Skeletal muscle tissue (tissue), 4 donors: ENCODE results near the gene RPS6KA3. TPM values are rescaled to one million over a fixed set of nuclear protein-coding genes. Genes with fewer than 3 reads are reported as not detected.
"Not testable (repeated sequence)": the region's sequence is repeated elsewhere in the genome, so short reads cannot be mapped to it uniquely, and the experiment has no call there.

ENCODE experiments used
- H3K27ac ChIP-seq: one replicate; pipeline ENCODE4 v1.7.0; 2013; ENCODE audit warnings: mild to moderate bottlenecking, low read depth, low read length, inconsistent platforms
- H3K27me3 ChIP-seq, 3 donors: one replicate each; pipeline ENCODE4 v1.7.0; 2013; ENCODE audit warnings: low read length in 3 of 3; ENCODE audit not compliant: control insufficient read depth in 3 of 3, insufficient read depth in 3 of 3
- H3K36me3 ChIP-seq, 3 donors: one replicate each; pipeline ENCODE4 v1.7.0; 2013; ENCODE audit warnings: low read length in 3 of 3; ENCODE audit not compliant: control insufficient read depth in 3 of 3, insufficient read depth in 3 of 3
- H3K4me1 ChIP-seq, 3 donors: one replicate each; pipeline ENCODE4 v1.7.0; 2013; ENCODE audit warnings: low read length in 3 of 3, mild to moderate bottlenecking in 3 of 3; ENCODE audit not compliant: control insufficient read depth in 3 of 3, insufficient read depth in 3 of 3
- H3K4me3 ChIP-seq, 3 donors: one replicate each; pipeline ENCODE4 v1.7.0; 2013; ENCODE audit warnings: low read length in 3 of 3
- H3K9ac ChIP-seq, 3 donors: one replicate each; pipeline ENCODE4 v1.7.0; 2013; ENCODE audit warnings: low read length in 3 of 3, mild to moderate bottlenecking in 3 of 3, moderate library complexity in 2 of 3, low read depth in 1 of 3
- H3K9me3 ChIP-seq, 3 donors: one replicate each; pipeline ENCODE4 v1.7.0; 2013; ENCODE audit warnings: low read length in 3 of 3; ENCODE audit not compliant: control insufficient read depth in 3 of 3
- total RNA-seq: library from RNA; depleted of rRNA; stranded (reverse); fragments of >200 nt; gene quantifications from one replicate; pipeline ENCODE4 v1.2.3, GENCODE V29; 2014
- donor health status: Osteomylitis.

Gene RPS6KA3
- total RNA-seq, 1 donor from 2014 or later, result 51.1 TPM

DNA sequence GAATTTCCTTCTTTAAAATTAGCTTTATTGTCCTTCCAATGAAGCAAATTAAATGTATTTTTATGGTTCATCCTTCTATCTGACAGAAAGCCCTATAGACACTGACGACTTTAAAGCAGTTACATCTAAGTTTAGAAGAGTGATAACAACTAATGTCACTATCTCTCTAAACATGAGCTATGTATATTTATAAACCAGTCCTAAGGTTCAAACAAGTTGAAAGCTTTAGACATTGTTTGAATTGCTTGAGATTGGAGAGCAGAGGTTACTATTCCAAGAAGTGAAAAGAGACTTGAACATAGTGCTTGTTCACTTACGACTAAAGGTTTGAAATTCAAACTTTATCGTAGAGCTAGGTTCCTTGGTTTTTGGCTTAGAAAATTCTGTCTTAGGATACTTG, 94.8 kb downstream of the RPS6KA3 start:
- Histone ChIP-seq H3K4me3 (no peak overlapping the region), H3K36me3 (peaks cover 15 to 52% (median 32%) of the 10 kb centered on the region in 3 donors), H3K9me3 (no peaks in the 10 kb centered on the region), H3K9ac (no peak overlapping the region), H3K27me3 (no peaks in the 10 kb centered on the region), H3K27ac (no peak overlapping the region), H3K4me1 (no peaks in the 10 kb centered on the region)

GRCh38 chrX:20162516-20162915, 104.2 kb downstream of the RPS6KA3 start:
- not testable (repeated sequence) for H3K9me3 ChIP-seq, H3K9ac ChIP-seq, H3K4me3 ChIP-seq, H3K4me1 ChIP-seq, H3K27ac ChIP-seq, H3K27me3 ChIP-seq
- H3K36me3 ChIP-seq, result peaks cover 7 to 29% (median 19%) of the 10 kb centered on the region in 3 donors

DNA sequence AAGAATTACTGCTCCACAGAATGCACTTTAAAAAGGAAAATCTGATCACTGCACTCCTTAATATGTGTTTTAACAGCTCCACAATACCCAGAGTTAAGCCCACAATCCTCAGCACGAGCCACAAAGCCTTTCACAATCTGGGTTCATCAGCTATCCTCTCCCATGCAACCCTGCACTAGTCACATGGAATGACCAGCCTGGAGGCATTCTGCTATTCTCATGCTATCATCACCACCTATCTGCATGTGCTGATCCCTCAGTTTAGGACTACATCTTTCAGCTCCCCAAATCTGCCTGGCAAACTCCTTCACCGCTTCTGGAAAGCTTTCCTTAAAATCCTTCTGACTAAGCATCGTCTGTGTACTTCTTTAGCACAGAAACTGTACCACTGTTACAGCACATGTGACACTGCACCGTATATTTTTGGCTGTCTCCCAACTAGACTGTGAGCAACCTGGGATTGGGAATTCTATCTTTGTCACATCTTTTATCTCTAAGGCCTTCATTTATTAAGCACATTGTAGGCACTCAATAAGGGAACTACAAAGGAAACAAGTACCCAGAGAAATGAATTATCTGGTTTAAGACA, 106.8 kb downstream of the RPS6KA3 start:
- Histone ChIP-seq H3K27ac (no peak overlapping the region), H3K9ac (no peak overlapping the region), H3K36me3 (peaks cover 15 to 34% (median 27%) of the 10 kb centered on the region in 3 donors), H3K4me1 (no peaks in the 10 kb centered on the region), H3K4me3 (no peak overlapping the region), H3K27me3 (peaks cover 0 to 4% (median 0%) of the 10 kb centered on the region in 3 donors), H3K9me3 (no peaks in the 10 kb centered on the region)

- no peak overlapping the region for H3K27ac ChIP-seq
- peaks cover 0 to 5% (median 0%) of the 10 kb centered on the region in 3 donors for H3K27me3 ChIP-seq
- peaks cover 16 to 17% (median 17%) of the 10 kb centered on the region in 3 donors for H3K36me3 ChIP-seq
- H3K9ac ChIP-seq, result no peak overlapping the region
- H3K9me3 ChIP-seq, result no peaks in the 10 kb centered on the region
- H3K4me3 ChIP-seq, result no peak overlapping the region
- no peaks in the 10 kb centered on the region for H3K4me1 ChIP-seq
Measured at GRCh38 chrX:20151689-20152088, 115.0 kb downstream of the RPS6KA3 start.

DNA sequence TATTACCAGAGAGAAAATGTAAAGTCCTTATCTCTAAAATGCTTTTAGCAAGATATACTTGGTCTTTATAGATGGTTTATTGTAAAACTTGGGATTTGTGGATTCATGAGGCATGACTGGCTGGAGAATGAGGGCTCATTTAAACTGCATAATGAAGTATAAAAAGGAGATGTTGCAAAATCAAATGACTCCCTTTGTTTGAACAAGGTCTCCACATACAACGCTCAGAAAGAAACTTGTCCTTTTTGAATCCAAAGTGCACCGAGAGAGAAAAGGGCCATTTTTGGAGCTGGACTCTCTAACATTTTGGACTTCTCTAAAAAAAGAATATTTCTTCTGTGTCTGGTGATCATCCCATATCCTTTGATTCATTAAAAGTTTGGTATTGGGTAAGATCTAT, 117.4 kb downstream of the RPS6KA3 start:
- H3K27ac ChIP-seq, result no peak overlapping the region
- peaks cover 1 to 6% (median 4%) of the 10 kb centered on the region in 3 donors for H3K36me3 ChIP-seq
- no peak overlapping the region for H3K4me3 ChIP-seq
- no peak overlapping the region for H3K9ac ChIP-seq
- H3K4me1 ChIP-seq, result no peaks in the 10 kb centered on the region
- peaks cover 0 to 5% (median 0%) of the 10 kb centered on the region in 3 donors for H3K27me3 ChIP-seq
- H3K9me3 ChIP-seq, result no peaks in the 10 kb centered on the region

- no peaks in the 10 kb centered on the region for H3K9me3 ChIP-seq
- H3K9ac ChIP-seq, result no peak overlapping the region
- H3K27ac ChIP-seq, result no peak overlapping the region
- peaks cover 0 to 4% (median 4%) of the 10 kb centered on the region in 3 donors for H3K36me3 ChIP-seq
- peaks cover 0 to 5% (median 0%) of the 10 kb centered on the region in 3 donors for H3K27me3 ChIP-seq
- no peak overlapping the region for H3K4me3 ChIP-seq
- no peaks in the 10 kb centered on the region for H3K4me1 ChIP-seq
Measured at GRCh38 chrX:20147561-20147960, 119.1 kb downstream of the RPS6KA3 start.

- no peaks in the 10 kb centered on the region for H3K36me3 ChIP-seq
- H3K27ac ChIP-seq, result no peak overlapping the region
- no peak overlapping the region for H3K9ac ChIP-seq
- no peak overlapping the region for H3K4me3 ChIP-seq
- no peaks in the 10 kb centered on the region for H3K9me3 ChIP-seq
- H3K4me1 ChIP-seq, result peaks cover 4 to 7% (median 6%) of the 10 kb centered on the region in 3 donors
- H3K27me3 ChIP-seq, result peaks cover 0 to 5% (median 0%) of the 10 kb centered on the region in 3 donors
Measured at GRCh38 chrX:20144491-20144890, 122.2 kb downstream of the RPS6KA3 start.

DNA sequence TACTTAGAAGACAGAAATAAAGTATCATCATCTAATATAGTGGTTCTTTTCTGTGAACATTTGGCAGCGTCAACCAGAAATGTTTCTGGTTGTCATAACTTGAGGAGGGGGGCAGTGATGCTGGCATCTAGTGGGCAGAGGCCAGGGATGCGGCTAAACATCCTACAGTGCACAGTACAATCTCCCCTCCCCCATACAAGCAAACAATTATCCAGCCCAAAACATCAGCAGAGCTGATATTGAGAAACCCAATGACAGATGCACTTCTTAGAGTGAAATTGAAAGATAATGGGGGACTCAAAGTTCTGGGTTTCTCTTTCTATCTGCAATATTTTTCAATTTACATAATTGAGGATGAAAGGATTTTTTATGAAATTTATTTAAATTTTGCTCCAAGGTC, 123.1 kb downstream of the RPS6KA3 start:
- H3K9me3 ChIP-seq, result no peaks in the 10 kb centered on the region
- no peak overlapping the region for H3K4me3 ChIP-seq
- H3K27ac ChIP-seq, result no peak overlapping the region
- H3K27me3 ChIP-seq, result peaks cover 0 to 5% (median 0%) of the 10 kb centered on the region in 3 donors
- H3K36me3 ChIP-seq, result no peaks in the 10 kb centered on the region
- H3K9ac ChIP-seq, result no peak overlapping the region
- peaks cover 4 to 12% (median 12%) of the 10 kb centered on the region in 3 donors for H3K4me1 ChIP-seq

DNA sequence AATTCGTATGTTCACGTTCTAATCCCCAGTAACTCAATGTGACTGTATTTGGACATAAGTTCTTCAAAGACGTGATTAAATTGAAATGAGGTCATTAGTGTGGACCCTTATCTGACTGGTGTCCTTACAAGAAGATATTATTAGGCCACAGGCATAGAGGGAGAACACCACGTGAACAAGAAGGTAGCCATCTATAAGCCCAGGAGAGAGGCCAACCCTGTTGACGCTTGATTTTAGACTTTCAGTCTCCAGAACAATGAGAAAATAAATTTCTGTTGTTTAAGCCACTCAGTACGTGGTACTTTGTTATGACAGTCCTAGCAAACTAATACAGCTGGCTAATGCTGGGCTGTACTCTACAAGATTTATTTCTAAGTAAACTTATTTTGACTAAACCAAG, 123.6 kb downstream of the RPS6KA3 start:
- peaks cover 0 to 3% (median 0%) of the 10 kb centered on the region in 3 donors for H3K36me3 ChIP-seq
- peaks cover 0 to under 1% (median 0%) of the 10 kb centered on the region in 3 donors for H3K27me3 ChIP-seq
- H3K4me1 ChIP-seq, result peaks cover 4 to 12% (median 12%) of the 10 kb centered on the region in 3 donors
- no peaks in the 10 kb centered on the region for H3K9me3 ChIP-seq
- no peak overlapping the region for H3K4me3 ChIP-seq
- H3K27ac ChIP-seq, result no peak overlapping the region
- no peak overlapping the region for H3K9ac ChIP-seq

DNA sequence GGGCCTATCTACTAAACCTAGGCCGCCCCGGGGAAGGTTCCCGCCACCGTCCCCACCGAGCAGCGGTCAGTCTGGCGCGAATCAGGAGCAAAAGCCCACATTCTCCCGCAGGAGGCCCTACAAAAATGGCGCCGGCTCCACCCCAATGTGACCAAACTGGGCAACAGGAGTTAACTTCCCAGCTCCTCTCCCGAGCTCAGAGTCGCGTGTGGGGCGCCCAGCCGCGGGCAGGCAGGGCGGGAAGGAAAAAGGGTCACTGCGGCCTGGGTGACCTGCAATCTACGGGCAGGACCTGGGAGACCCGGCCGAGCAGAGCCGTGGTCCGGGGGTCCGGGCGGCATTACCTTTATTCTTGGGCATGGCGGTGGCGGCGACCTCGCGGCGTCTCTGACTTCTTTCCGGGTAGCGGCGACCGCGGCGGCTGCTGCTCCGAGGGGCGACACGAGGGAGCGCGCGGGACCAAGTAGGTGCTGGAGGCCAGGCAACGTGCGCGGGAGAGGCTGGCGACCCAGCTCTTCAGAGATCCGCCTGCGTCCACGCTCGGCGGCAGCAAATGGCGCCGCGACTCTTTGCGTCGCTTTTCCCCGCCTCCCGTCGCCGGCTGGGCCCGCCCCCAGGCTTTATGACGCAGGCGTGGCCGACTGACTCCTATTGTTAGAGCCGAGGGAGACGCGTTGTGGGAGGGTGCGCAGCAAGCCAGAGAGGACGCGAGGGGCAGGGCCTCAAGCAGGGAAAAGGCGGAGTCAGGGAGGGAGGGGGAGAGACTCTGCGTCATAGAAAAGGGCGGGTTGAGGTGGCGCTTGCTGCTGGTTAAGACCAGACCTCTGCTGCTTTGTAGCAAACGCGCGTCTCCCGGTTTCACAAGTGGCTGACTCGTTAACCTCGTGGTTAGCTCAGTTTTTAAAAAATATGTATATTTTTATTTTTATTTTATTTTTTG, 125.2 kb downstream of the RPS6KA3 start, which contains the start of gene EIF1AX:
TSS of gene EIF1AX (minus strand) at position 558 of the 940 bp plus-strand sequence. CDS start at position 360, 198 bp downstream.
- peak within 1 kb of the TSS; percentile 88 to 97 (median 89) for H3K9ac ChIP-seq
- H3K4me3 ChIP-seq, result peak within 1 kb of the TSS; percentile 81 to 91 (median 85)
- no peaks in the 10 kb centered on the region for H3K27me3 ChIP-seq
- H3K9me3 ChIP-seq, result no peaks in the 10 kb centered on the region
- H3K36me3 ChIP-seq, result peaks cover 0 to 15% (median 6%) of the 10 kb centered on the region in 3 donors
- H3K27ac ChIP-seq, result peak within 1 kb of the TSS; percentile 93
- H3K4me1 ChIP-seq, result peaks cover 6 to 12% (median 12%) of the 10 kb centered on the region in 3 donors
